ENCODE measurements around the gene SVOP.
"Not testable (repeated sequence)": the region's sequence is repeated elsewhere in the genome, so short reads cannot be mapped to it uniquely, and the experiment has no call there.

Gene SVOP, protein sequence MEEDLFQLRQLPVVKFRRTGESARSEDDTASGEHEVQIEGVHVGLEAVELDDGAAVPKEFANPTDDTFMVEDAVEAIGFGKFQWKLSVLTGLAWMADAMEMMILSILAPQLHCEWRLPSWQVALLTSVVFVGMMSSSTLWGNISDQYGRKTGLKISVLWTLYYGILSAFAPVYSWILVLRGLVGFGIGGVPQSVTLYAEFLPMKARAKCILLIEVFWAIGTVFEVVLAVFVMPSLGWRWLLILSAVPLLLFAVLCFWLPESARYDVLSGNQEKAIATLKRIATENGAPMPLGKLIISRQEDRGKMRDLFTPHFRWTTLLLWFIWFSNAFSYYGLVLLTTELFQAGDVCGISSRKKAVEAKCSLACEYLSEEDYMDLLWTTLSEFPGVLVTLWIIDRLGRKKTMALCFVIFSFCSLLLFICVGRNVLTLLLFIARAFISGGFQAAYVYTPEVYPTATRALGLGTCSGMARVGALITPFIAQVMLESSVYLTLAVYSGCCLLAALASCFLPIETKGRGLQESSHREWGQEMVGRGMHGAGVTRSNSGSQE

GRCh38 chr12:109020796-109021380 is at the start of gene SVOP:
TSS of gene SVOP (minus strand) at chr12:109021068. CDS start at chr12:109020868, 200 bp downstream.
- peak; percentile 83 for DNase-seq

- DNase-seq: no peak
These were observed 48.7 kb upstream of the SVOP start for GRCh38 chr12:109069307-109070271.

DNA sequence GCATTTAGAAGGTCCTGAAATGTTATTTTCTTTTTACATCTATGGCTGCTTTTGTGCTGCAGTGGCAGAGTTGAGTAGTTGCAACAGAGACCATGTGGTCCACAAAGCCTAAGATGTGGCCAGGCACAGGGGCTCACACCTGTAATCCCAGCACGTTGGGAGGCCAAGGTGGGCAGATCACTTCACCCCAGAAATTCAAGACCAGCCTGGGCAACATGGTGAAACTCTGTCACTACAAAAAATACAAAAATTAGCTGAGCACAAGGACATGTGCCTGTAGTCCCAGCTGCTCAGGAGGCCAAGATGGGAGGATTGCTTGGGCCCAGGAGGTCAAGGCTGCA is 45.0 kb upstream of the SVOP start:
- no peak for DNase-seq

- DNase-seq: no peak
These were observed 44.4 kb upstream of the SVOP start for GRCh38 chr12:109065154-109065852.

DNA sequence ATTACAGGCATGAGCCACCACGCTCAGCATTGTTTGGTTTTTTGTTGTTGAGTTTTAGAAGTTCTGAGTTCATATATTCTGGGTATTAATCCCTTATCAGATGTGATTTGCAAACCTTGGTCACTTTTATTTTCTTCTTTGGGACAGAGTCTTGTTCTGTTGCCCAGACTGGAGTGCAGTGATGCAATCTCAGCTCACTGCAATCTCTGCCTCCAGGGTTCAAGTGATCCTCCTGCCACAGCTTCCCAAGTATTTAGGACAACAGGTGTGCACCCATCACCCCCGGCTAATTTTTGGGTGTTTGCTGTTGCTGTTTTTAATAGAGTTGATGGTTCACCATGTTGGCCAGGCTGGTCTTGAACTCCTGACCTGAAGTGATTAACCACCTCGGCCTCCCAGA is 43.3 kb upstream of the SVOP start:
- no peak for DNase-seq

- DNase-seq: no peak
These were observed 37.9 kb upstream of the SVOP start for GRCh38 chr12:109058773-109059172.

- DNase-seq: no peak
These were observed 36.5 kb upstream of the SVOP start for GRCh38 chr12:109057376-109057775.

GRCh38 chr12:109056891-109057290 is 36.0 kb upstream of the SVOP start:
- DNase-seq: no peak

GRCh38 chr12:109054520-109054919 is 33.7 kb upstream of the SVOP start:
- DNase-seq: no peak

DNA sequence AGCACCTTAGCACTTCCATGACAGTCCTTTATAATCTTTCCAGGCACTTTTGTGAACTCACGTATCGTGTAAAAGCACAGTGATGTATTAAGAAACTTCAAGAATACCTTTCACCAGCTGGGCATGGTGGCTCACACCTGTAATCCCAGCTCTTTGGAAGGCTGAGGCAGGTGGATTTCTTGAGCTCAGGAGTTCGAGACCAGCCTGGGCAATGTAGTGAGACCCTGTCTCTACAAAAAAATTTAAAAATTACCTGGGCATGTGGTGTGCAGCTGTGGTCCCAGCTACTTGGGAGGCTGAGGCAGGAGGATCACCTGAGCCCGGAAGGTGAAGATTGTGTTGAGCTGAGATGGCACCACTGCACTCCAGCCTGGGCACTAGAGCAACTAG is 33.3 kb upstream of the SVOP start:
- not testable (repeated sequence) for DNase-seq

DNA sequence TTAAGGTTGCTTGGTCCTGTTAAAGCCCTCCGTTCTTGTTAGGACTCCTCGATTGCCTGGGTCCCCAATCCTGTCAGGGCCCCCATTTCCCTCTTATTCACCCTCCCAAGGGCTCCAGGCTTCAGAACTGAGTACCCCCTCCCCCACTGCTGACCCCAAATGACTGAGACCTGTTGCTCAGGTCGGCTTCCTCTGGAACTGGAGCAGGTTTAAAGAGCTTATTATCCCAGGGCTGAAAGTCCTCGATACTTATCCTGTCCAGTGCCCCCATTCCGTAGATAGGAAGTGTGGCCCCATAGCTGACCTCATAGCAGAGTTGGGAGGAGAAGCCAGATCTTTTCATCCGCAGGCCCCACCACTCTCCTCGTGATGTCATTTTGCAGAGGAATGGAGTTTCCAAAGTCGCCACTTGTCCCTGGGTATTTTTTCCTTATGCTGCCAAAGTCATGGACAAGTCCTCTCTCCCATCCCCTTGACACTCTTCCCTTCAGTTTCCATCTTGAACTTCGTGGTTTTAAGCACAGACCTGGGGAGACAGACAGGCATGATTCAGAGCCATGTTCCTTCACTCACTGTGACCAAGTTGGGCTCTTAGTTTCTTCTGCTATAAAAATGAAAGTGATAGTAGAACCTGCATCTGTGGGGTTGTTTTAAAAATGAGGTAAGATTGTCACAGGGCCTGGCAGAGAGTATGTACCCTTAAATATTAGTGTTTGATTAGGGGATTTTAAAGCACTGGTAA is 32.7 kb upstream of the SVOP start:
- no peak for DNase-seq

GRCh38 chr12:109052414-109053323 is 31.8 kb upstream of the SVOP start, which contains the start of gene USP30:
TSS of gene USP30 (plus strand) at chr12:109052576. CDS start at chr12:109052679, 103 bp downstream.
- peak; percentile 89 for DNase-seq

- DNase-seq: no peak
These were observed 31.2 kb upstream of the SVOP start for GRCh38 chr12:109052097-109052413.

GRCh38 chr12:109049794-109050193 is 28.9 kb upstream of the SVOP start:
- not testable (repeated sequence) for DNase-seq

- not testable (repeated sequence) for DNase-seq
These were observed 27.8 kb upstream of the SVOP start for GRCh38 chr12:109048706-109049105.

GRCh38 chr12:109047081-109047805 is 26.4 kb upstream of the SVOP start:
- no peak for DNase-seq

- DNase-seq: no peak
These were observed 23.4 kb upstream of the SVOP start for GRCh38 chr12:109044241-109044640.

GRCh38 chr12:109036975-109037374 is 16.1 kb upstream of the SVOP start:
- DNase-seq: no peak

GRCh38 chr12:109033239-109034196 is 12.7 kb upstream of the SVOP start:
- no peak for DNase-seq
